ENCODE measurements around the gene MYBPC2.
A peak's percentile ranks its signal among the peaks of the same experiment; 100 is the strongest.

MYBPC2 gene

GRCh38 chr19:50410109-50410508, 22.6 kb upstream of the MYBPC2 start:
- no peak for DNase-seq

GRCh38 chr19:50412419-50412818, 20.3 kb upstream of the MYBPC2 start:
- DNase-seq = no peak

DNA sequence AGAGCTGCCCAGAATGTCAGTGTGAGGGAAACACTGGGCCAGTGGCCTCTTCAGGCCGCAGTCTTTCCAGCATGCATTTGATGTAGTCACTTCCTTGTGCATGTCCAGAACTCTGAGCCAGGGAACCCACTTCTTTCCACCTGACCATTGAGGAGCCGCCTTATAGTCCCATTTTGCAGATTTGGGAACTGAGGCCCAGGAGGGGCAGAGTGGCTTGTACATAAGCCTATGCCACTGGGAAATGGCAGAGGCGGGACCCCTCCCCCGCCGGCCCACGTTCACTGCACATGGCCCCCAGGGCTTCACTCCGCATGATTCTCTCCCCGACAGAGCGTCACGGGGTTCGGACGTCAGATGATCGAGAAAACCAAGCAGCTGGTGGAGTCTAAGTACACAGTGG, 19.6 kb upstream of the MYBPC2 start:
- DNase-seq = no peak

- DNase-seq = no peak
Observed at GRCh38 chr19:50413531-50413930, 19.2 kb upstream of the MYBPC2 start.

DNA sequence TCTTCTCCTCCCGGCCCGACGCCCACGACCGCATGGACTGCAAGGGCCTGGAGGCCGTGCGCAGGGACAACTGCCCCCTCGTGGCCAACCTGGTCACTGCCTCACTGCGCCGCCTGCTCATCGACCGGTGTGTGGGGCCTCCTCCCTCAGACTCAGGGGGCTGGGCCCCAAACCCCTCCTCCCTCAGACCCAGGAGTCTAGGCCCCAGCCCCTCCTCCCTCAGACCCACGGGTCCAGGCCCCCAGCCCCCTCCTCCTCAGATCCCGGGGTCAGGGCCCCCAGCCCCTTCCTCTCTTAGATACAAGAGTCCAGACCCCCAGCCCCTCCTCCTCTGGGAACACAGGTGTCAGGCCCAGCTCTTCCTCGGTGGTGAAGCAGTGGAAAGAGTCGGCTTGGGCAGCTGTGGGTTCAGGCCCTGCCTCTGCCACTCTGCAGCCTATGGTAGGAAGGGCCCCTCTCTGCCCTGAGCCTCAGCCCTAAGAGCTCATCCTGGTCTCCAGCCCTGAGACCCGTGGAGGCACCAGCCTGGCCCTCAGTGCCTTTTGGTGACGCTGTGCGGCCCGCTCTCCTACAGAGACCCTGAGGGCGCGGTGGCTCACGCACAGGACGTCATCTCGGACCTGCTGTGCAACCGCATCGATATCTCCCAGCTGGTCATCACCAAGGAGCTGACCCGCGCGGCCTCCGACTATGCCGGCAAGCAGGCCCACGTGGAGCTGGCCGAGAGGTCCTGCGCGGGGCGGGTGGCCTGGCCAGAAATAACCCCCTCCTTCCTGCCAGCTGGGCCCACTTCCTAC, 17.6 kb upstream of the MYBPC2 start:
- peak; percentile 51 for DNase-seq

GRCh38 chr19:50415661-50416033, 17.0 kb upstream of the MYBPC2 start:
- no peak for DNase-seq

DNA sequence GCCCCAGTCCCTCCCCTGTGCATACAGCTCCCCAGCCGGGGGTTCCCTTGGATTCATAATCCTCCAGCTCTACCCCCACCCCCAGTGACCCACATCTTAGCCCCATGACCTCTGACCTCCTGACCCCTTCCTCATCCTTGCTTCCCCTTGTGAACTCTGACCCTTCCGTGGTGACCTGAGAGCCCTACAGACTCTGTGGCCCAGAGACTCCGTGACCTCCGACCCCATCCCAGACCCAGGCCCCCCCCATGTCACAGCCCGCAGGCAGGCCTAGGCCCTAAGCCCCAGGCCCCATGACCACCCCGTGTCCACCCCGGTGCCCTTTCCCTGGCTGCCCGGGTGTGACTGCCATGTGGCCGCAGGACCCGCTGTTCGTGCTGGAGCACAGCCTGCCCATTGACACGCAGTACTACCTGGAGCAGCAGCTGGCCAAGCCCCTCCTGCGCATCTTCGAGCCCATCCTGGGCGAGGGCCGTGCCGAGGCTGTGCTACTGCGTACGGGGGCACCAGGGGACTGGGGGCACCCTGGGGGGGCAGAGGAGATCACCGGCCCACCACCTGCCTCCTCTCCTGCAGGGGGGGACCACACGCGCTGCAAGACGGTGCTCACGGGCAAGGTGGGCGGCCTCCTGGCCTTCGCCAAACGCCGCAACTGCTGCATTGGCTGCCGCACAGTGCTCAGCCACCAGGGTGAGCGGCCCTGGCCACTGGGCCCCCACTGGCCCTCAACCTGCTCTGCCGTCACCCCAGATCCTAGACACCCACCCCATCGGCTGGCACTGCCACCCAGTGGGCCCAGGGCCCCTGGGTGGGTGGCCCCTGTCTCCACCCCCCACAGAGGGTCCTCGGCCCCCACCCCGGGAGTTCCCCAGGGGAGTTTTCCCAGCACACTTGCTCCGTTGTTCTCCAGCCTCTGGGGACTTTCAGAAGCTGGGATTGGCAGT, 16.4 kb upstream of the MYBPC2 start:
- no peak for DNase-seq

DNA sequence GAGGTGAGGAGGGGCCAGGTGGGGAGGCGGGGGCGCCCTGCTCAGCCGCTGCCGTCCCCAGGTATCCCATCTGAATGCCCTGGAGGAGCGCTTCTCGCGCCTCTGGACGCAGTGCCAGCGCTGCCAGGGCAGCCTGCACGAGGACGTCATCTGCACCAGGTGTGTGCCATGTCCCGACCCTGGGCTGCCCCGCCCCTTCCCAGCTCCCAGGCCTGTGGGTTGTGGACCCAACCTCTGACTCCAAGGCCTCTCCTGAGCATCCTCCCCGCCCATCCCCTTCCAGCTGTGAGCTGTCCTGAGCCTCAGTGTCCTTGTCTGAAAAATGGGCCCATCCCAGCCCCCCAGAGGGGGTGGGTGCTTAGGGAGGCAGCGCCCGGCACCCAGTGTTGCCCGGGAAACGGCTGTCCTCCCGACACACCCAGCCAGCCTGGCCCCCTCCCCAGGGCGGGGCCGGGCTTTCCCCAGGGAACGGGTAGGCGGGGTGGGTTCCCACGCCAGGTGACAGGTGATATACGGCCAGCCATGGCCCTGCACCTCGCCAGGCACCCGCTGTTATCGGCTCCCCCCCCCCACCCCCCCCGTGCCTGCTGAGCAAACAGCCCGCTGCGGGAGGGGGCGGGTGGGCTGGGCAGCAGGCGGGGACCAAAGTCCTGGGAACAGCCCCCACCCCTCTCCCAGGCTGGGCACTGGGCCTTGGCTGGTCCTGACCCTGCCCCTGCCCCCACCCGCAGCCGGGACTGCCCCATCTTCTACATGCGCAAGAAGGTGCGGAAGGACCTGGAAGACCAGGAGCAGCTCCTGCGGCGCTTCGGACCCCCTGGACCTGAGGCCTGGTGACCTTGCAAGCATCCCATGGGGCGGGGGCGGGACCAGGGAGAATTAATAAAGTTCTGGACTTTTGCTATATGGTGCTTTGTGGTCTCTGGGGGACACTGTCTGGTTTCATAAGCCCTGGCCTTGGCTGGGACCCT, 15.3 kb upstream of the MYBPC2 start:
- no peak for DNase-seq

GRCh38 chr19:50418176-50419021, 14.3 kb upstream of the MYBPC2 start, which contains the start of gene SPIB:
Gene SPIB, plus strand, starts transcription at chr19:50418938. Its CDS starts 25 bp downstream, at chr19:50418963.
- DNase-seq = no peak

GRCh38 chr19:50419022-50419579, 13.6 kb upstream of the MYBPC2 start:
- DNase-seq = no peak

DNA sequence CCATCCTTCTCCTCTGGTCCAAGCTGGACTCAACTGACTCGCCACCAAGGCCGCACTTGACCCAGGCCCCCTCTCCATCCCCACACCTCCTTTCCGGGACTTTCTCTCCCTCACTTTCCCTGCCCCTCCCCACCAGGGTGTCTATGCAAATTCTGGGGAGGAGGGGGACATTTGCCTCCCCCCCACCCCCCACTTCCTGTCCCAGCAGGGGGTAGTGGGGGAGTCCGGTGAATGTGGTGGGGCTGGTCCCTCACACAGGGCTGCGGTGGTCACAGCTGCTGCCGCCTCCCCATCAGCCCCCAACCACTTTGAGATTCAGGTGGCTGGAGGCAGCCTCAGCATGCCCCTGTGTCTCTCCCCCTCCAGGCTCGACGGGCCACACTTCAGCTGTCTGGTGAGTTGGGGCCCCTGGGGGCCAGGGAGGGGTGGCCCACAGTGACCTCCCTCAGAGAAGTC, 13.1 kb upstream of the MYBPC2 start:
- no peak for DNase-seq

DNA sequence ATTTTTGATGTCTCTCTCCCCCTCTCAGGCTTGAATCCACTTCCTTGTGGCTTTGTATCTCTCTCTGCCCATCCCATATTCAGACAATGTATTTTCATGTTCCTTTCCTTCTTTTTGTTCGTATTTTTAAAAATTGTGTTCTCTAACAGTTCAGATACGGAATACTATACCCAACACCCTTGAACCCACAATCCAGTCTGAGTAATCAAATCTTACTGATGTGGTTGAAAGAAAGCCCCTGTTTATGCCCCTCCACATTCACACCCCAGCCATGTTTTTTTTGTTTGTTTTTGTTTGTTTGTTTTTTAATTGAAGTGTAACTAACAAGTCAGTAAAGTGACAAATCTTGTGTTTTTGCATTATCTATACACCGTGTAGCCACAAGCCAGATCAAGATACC, 12.6 kb upstream of the MYBPC2 start:
- no peak for DNase-seq

- no peak for DNase-seq
Observed at GRCh38 chr19:50420808-50421207, 11.9 kb upstream of the MYBPC2 start.

DNA sequence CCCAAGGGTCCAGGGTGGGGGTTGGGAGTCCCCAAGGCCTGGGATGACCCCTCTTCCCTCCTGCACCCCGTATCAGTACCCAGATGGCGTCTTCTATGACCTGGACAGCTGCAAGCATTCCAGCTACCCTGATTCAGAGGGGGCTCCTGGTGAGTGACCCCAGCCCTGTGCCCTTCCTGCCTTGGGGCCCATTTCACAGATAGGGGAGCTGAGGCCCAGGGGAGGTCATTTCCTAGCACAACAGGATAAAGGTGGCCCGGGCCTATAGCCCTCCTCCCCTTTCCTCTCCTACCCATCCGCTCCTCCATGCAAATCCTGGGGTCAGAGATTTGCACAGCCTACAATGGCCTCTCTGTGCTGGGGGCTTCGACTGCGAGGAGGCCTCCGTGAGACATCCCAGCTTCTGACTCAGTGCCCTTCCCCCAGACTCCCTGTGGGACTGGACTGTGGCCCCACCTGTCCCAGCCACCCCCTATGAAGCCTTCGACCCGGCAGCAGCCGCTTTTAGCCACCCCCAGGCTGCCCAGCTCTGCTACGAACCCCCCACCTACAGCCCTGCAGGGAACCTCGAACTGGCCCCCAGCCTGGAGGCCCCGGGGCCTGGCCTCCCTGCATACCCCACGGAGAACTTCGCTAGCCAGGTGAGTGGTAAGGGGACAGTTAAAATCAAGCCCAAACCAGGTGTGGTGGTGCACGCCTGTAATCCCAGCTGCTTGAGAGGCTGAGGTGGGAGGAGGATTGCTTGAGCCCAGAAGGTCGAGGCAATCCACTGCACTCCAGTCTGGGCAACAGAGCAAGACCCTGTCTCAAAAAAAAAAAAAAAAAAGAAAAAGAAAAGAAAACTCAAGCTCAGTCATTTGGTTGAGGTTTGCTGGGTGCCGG, 10.1 kb upstream of the MYBPC2 start:
- no peak for DNase-seq

- DNase-seq = no peak
Observed at GRCh38 chr19:50423279-50424113, 9.2 kb upstream of the MYBPC2 start.

GRCh38 chr19:50425581-50425980, 7.1 kb upstream of the MYBPC2 start:
- DNase-seq = no peak

DNA sequence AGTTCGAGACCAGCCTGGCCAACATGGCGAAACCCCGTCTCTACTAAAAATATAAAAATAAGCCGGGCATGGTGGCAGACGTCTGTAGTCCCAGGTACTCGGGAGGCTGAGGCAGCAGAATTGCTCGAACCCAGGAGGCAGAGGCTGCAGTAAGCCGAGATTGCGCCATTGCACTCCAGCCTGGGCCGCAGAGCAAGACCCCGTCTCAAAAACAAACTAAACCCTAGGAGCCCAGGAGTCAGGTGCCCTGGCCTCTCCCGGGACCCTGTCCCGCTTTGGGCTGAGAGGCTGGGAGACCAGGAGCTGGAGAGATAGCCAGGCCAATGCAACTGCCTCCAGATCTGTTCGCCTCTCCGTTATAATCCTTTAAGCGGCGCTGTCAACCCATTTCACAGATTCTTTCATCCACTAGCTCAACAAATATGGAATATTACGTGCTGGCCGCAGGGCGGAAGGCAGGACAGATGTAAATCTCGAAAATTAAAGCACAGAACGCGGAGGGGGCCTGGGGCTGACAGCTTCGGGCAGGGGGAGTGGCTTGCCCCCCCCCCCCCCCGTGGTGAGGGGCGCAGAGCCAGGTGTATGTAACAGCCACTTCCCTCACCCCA, 5.3 kb upstream of the MYBPC2 start:
- no peak for DNase-seq

- DNase-seq = peak; percentile 14
Observed at GRCh38 chr19:50427997-50428425, 4.7 kb upstream of the MYBPC2 start.

Measured in central memory CD4-positive, alpha-beta T cell (primary cell).